HepG2 (cell line): ENCODE data around the gene SMARCAD1. TPM values are rescaled to one million over a fixed set of nuclear protein-coding genes. Genes with fewer than 3 reads are reported as not detected.

ENCODE experiments used
- ATAD3A ChIP-seq: sonication (generic); formaldehyde crosslinking; IDR thresholded peaks from 2 replicates; pipeline ENCODE4 v1.4.0; 2020; ENCODE audit warnings: missing genetic modification reagents
- ATF5 ChIP-seq: sonication (generic); formaldehyde crosslinking; IDR thresholded peaks from 2 replicates; pipeline ENCODE4 v1.4.0; 2020; ENCODE audit warnings: mild to moderate bottlenecking, low read depth, missing genetic modification reagents
- CSRNP1 ChIP-seq: sonication (generic); formaldehyde crosslinking; IDR thresholded peaks from 2 replicates; pipeline ENCODE4 v1.8.1; 2023; ENCODE audit warnings: mild to moderate bottlenecking, missing genetic modification reagents
- GABPA ChIP-seq, 2 experiments: IDR thresholded peaks; 2 replicates each; pipeline ENCODE4 v1.6.1; 2011 to 2016; ENCODE audit warnings: low read depth in 2 of 2, low read length in 1 of 2, missing biosample characterization in 1 of 2, missing genetic modification characterization in 1 of 2
- HHEX ChIP-seq: IDR thresholded peaks from 2 replicates; pipeline ENCODE4 v1.6.1; 2016; ENCODE audit warnings: control low read depth
- HINFP ChIP-seq: sonication (generic); formaldehyde crosslinking; IDR thresholded peaks from 2 replicates; pipeline ENCODE4 v1.4.0; 2020; ENCODE audit warnings: low read depth, mild to moderate bottlenecking, missing genetic modification reagents
- HIVEP1 ChIP-seq: sonication (generic); formaldehyde crosslinking; IDR thresholded peaks from 2 replicates; pipeline ENCODE4 v1.4.0; 2020; ENCODE audit warnings: mild to moderate bottlenecking, missing genetic modification reagents
- IRF2 ChIP-seq: IDR thresholded peaks from 2 replicates; pipeline ENCODE4 v1.6.1; 2018; ENCODE audit warnings: missing genetic modification reagents, missing compliant biosample characterization
- KDM4B ChIP-seq: sonication (generic); formaldehyde crosslinking; IDR thresholded peaks from 2 replicates; pipeline ENCODE4 v1.4.0; 2020; ENCODE audit warnings: missing genetic modification reagents
- POLR2AphosphoS2 ChIP-seq: IDR thresholded peaks from 2 replicates; pipeline ENCODE4 v1.6.1; 2011; ENCODE audit warnings: low read depth, low read length, improper control_type of control experiment
- SIX4 ChIP-seq: sonication (generic); formaldehyde crosslinking; IDR thresholded peaks from 2 replicates; pipeline ENCODE4 v1.4.0; 2020; ENCODE audit warnings: missing genetic modification reagents
- SP4 ChIP-seq: sonication (generic); formaldehyde crosslinking; IDR thresholded peaks from 2 replicates; pipeline ENCODE4 v1.8.1; 2023; ENCODE audit warnings: mild to moderate bottlenecking, missing genetic modification reagents
- ZNF280D ChIP-seq: sonication (generic); formaldehyde crosslinking; IDR thresholded peaks from 2 replicates; pipeline ENCODE4 v1.5.1; 2020; ENCODE audit warnings: mild to moderate bottlenecking, missing genetic modification reagents
- ZNF292 ChIP-seq: sonication (generic); formaldehyde crosslinking; IDR thresholded peaks from 2 replicates; pipeline ENCODE4 v1.8.1; 2022; ENCODE audit warnings: mild to moderate bottlenecking, low read depth, missing genetic modification reagents, borderline replicate concordance
- ZNF333 ChIP-seq: sonication (generic); formaldehyde crosslinking; IDR thresholded peaks from 2 replicates; pipeline ENCODE4 v1.4.0; 2020; ENCODE audit warnings: mild to moderate bottlenecking, missing genetic modification reagents, borderline replicate concordance
- ZNF33B ChIP-seq: sonication (generic); formaldehyde crosslinking; IDR thresholded peaks from 2 replicates; pipeline ENCODE4 v1.5.1; 2020; ENCODE audit warnings: mild to moderate bottlenecking, missing genetic modification reagents
- ZNF501 ChIP-seq: sonication (generic); formaldehyde crosslinking; IDR thresholded peaks from 2 replicates; pipeline ENCODE4 v1.5.1; 2020; ENCODE audit warnings: mild to moderate bottlenecking, moderate library complexity, missing genetic modification reagents
- ZNF746 ChIP-seq: sonication (generic); formaldehyde crosslinking; IDR thresholded peaks from 2 replicates; pipeline ENCODE4 v1.8.0; 2022; ENCODE audit warnings: mild to moderate bottlenecking, missing genetic modification reagents
- ZSCAN21 ChIP-seq: sonication (generic); formaldehyde crosslinking; IDR thresholded peaks from 2 replicates; pipeline ENCODE4 v1.8.0; 2022; ENCODE audit warnings: mild to moderate bottlenecking, missing genetic modification reagents, moderate library complexity, borderline replicate concordance
- ZSCAN22 ChIP-seq: sonication (generic); formaldehyde crosslinking; IDR thresholded peaks from 2 replicates; pipeline ENCODE4 v1.4.0; 2020; ENCODE audit warnings: mild to moderate bottlenecking, missing genetic modification reagents
- ZSCAN30 ChIP-seq: sonication (generic); formaldehyde crosslinking; IDR thresholded peaks from 2 replicates; pipeline ENCODE4 v1.5.0; 2020; ENCODE audit warnings: mild to moderate bottlenecking, missing genetic modification reagents
- ZUFSP ChIP-seq: sonication (generic); formaldehyde crosslinking; IDR thresholded peaks from 2 replicates; pipeline ENCODE4 v1.9.0; 2021; ENCODE audit warnings: missing genetic modification reagents, mild to moderate bottlenecking, borderline replicate concordance
- polyA plus RNA-seq, 8 experiments: library from polyadenylated mRNA; depleted of rRNA in 3 of 8; stranded (reverse) in 7 of 8; unstranded in 1 of 8; fragments of >200 nt; fragmentation: Illumina TruSeq in 4 of 8; extraction: Trizol in 4 of 8; gene quantifications; 2 replicates each; pipeline versions ENCODE4 v1.2.1 to v1.2.3, GENCODE V29; 2011 to 2016; ENCODE audit warnings: low read depth in 4 of 8, missing spikeins in 1 of 8, mixed read lengths in 1 of 8; ENCODE audit not compliant: insufficient read depth in 1 of 8
- total RNA-seq, 5 experiments: library from RNA; depleted of rRNA; stranded (reverse); fragments of >200 nt; fragmentation: Illumina TruSeq; extraction: Trizol; gene quantifications; 2 replicates each; pipeline ENCODE4 v1.2.3, GENCODE V29; 2016; ENCODE audit warnings: low read depth in 1 of 5

Gene SMARCAD1
- total and polyA plus RNA-seq, 2 of the 13 experiments (the other 11 are each of a cell fraction or from before 2014, with no cell fraction given) = 18.2 to 35.9 TPM

GRCh38 chr4:94298725-94299252, 91.1 kb downstream of the SMARCAD1 start (continued):
- TF ChIP-seq HINFP (no peak), ZNF501 (CRISPR knock-in tag) (no peak), ZNF280D (CRISPR knock-in tag) (no peak), ZNF746 (CRISPR knock-in tag) (no peak), ZNF292 (peak; percentile 59; the same call in 1 of the 2 replicates), SP4 (no peak), GABPA (IDR thresholded peaks at IDR 0.05; ENCODE audit: low read depth, low read length) (no peak), GABPA (CRISPR knock-in tag; IDR thresholded peaks at IDR 0.05; ENCODE audit: low read depth) (no peak), IRF2 (no peak), ZSCAN22 (CRISPR knock-in tag) (no peak), ATAD3A (no peak), CSRNP1 (CRISPR knock-in tag) (no peak), ZUFSP (CRISPR knock-in tag) (no peak), ZNF33B (no peak), ZSCAN30 (CRISPR knock-in tag) (no peak), HIVEP1 (CRISPR knock-in tag) (no peak), ZNF333 (no peak), HHEX (peak; percentile 48; the same call in 1 of the 2 replicates), POLR2AphosphoS2 (no peak), ZSCAN21 (no peak), KDM4B (no peak), ATF5 (CRISPR knock-in tag) (no peak), SIX4 (CRISPR knock-in tag) (peak; percentile 50; the same call in 1 of the 2 replicates)
